Measurements from ENCODE around the gene GFPT1. TPM values are rescaled to one million over a fixed set of nuclear protein-coding genes. Genes with fewer than 3 reads are reported as not detected.
A peak's percentile ranks its signal among the peaks of the same experiment; 100 is the strongest.

GFPT1 gene
- total RNA-seq (2014; rRNA removed; shearing (Covaris generic)) (62.0 and 65.2 TPM in 2 replicates), polyA plus RNA-seq (2016; fragmentation: Nextera tagmentation; extraction: Ambion mirVana) (45.9 and 60.8 TPM in 2 replicates)
- long read RNA-seq, full-length matches to known transcripts, result 13 of 26 reads
- long read RNA-seq, partial matches to known transcripts, result 9 of 26 reads
- long read RNA-seq, other reads (novel, unspliced or antisense), result 4 of 26 reads

DNA sequence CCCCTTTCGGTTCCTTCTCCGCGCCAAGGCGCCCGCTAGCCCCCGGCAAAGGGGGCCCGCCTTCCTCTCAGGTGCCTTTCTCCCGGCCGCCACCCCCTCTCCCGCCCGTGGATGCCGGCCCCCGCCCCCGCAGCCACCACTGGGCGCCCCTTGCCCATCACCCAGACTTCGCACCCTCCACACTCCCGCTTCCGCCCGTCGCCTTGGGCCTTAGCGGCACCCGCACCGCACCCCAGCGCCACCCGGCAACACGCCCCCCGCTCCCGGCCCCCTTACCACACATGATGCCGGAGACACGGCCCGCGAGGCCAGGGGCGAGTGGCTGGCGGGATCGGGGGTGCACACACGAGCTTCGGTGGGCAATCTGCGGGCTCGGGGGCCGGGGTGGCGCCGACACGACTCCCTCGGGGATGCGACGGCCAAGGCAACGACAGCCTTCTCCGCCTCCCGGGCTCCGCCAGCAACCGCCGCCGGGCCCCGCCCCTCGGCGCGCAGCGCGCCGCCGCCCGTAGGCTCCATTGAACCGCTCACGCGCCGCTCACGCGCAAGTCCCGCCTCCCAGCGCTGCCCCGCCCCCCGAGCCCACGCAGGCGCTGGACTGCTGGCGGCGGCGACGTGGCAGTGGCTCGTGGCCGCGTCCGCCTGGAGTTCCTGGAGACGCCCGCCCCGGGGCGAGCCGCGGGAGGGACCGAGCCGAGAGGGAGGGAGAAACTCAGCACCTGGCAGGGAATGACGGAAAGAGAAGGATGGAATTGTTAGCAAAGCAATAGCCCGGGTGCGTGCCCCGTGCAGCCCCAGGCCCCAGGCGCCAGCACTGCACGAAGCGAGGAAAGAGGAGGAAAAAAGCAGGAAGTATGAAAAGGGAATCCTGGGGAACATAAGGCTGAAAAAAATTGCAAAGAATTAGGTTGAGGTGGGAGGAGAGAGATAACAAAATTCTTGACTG lies at the start of gene GFPT1:
GFPT1 (minus strand) TSS at position 439 of the 946 bp plus-strand sequence; CDS start at position 283, 156 bp downstream.
- Mint-ChIP-seq H3K27me3 (ENCODE audit: insufficient read depth, low read depth, poor library complexity) (no peaks in the 10 kb centered on the region), H3K27ac (peak within 1 kb of the TSS; percentile 87), H3K4me3 (peak within 1 kb of the TSS; percentile 93), H3K9me3 (no peaks in the 10 kb centered on the region), H3K36me3 (ENCODE audit: low read depth) (no peaks in the 10 kb centered on the region; the same call in 2 of the 3 replicates), H3K4me1 (peaks cover 26% of the 10 kb centered on the region)
- H3K9me2 ChIP-seq (ENCODE audit: insufficient read depth), result no peaks in the 10 kb centered on the region
- peaks cover 46% of the 10 kb centered on the region for H3K79me2 ChIP-seq (replicated peaks; ENCODE audit: insufficient read depth)
- H3K4me3 ChIP-seq, result peak within 1 kb of the TSS; percentile 85
- peak within 1 kb of the TSS; percentile 92 for H3K4me2 ChIP-seq
- no peaks in the 10 kb centered on the region for H3K27me3 ChIP-seq (ENCODE audit: insufficient read depth)
- DNase-seq (ENCODE audit: low spot score) (peak; percentile 89), ATAC-seq (peak; percentile 94)
- peak within 1 kb of the TSS; percentile 97 for H2AFZ ChIP-seq
- no peaks in the 10 kb centered on the region for H3K36me3 ChIP-seq (ENCODE audit: insufficient read depth)
- peaks cover 11% of the 10 kb centered on the region for H4K20me1 ChIP-seq (replicated peaks; ENCODE audit: insufficient read depth)
- peak within 1 kb of the TSS; percentile 75 for H3K27ac ChIP-seq (ENCODE audit: low read depth)
- peaks cover 22% of the 10 kb centered on the region for H3K4me1 ChIP-seq (ENCODE audit: insufficient read depth)
- H3F3A ChIP-seq (replicated peaks; ENCODE audit: low read depth), result no peaks in the 10 kb centered on the region; the same call in 1 of the 2 replicates
- TF ChIP-seq POLR2AphosphoS5 (IDR thresholded peaks at IDR 0.05; ENCODE audit: low read depth) (peak; percentile 90), ZNF331 (CRISPR knock-in tag; IDR thresholded peaks at IDR 0.05; ENCODE audit: low read depth) (no peak), EZH2 (IDR thresholded peaks at IDR 0.05; ENCODE audit: low read depth, unreplicated experiment) (no peak), CREB1 (CRISPR knock-in tag; IDR thresholded peaks at IDR 0.05; ENCODE audit: low read depth) (peak; percentile 10; the same call in 1 of the 2 replicates), EZH2phosphoT487 (IDR thresholded peaks at IDR 0.05; ENCODE audit: unreplicated experiment) (no peak), STAT1 (IDR thresholded peaks at IDR 0.05; ENCODE audit: unreplicated experiment) (no peak), ZNF114 (CRISPR knock-in tag; IDR thresholded peaks at IDR 0.05) (no peak), NANOG (IDR thresholded peaks at IDR 0.05; ENCODE audit: borderline replicate concordance) (no peak)
- TF ChIP-seq, protein P1, sequence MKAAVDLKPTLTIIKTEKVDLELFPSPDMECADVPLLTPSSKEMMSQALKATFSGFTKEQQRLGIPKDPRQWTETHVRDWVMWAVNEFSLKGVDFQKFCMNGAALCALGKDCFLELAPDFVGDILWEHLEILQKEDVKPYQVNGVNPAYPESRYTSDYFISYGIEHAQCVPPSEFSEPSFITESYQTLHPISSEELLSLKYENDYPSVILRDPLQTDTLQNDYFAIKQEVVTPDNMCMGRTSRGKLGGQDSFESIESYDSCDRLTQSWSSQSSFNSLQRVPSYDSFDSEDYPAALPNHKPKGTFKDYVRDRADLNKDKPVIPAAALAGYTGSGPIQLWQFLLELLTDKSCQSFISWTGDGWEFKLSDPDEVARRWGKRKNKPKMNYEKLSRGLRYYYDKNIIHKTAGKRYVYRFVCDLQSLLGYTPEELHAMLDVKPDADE (IDR thresholded peaks at IDR 0.05), result peak; percentile 53; the same call in 1 of the 2 replicates
- TF ChIP-seq, protein P2, sequence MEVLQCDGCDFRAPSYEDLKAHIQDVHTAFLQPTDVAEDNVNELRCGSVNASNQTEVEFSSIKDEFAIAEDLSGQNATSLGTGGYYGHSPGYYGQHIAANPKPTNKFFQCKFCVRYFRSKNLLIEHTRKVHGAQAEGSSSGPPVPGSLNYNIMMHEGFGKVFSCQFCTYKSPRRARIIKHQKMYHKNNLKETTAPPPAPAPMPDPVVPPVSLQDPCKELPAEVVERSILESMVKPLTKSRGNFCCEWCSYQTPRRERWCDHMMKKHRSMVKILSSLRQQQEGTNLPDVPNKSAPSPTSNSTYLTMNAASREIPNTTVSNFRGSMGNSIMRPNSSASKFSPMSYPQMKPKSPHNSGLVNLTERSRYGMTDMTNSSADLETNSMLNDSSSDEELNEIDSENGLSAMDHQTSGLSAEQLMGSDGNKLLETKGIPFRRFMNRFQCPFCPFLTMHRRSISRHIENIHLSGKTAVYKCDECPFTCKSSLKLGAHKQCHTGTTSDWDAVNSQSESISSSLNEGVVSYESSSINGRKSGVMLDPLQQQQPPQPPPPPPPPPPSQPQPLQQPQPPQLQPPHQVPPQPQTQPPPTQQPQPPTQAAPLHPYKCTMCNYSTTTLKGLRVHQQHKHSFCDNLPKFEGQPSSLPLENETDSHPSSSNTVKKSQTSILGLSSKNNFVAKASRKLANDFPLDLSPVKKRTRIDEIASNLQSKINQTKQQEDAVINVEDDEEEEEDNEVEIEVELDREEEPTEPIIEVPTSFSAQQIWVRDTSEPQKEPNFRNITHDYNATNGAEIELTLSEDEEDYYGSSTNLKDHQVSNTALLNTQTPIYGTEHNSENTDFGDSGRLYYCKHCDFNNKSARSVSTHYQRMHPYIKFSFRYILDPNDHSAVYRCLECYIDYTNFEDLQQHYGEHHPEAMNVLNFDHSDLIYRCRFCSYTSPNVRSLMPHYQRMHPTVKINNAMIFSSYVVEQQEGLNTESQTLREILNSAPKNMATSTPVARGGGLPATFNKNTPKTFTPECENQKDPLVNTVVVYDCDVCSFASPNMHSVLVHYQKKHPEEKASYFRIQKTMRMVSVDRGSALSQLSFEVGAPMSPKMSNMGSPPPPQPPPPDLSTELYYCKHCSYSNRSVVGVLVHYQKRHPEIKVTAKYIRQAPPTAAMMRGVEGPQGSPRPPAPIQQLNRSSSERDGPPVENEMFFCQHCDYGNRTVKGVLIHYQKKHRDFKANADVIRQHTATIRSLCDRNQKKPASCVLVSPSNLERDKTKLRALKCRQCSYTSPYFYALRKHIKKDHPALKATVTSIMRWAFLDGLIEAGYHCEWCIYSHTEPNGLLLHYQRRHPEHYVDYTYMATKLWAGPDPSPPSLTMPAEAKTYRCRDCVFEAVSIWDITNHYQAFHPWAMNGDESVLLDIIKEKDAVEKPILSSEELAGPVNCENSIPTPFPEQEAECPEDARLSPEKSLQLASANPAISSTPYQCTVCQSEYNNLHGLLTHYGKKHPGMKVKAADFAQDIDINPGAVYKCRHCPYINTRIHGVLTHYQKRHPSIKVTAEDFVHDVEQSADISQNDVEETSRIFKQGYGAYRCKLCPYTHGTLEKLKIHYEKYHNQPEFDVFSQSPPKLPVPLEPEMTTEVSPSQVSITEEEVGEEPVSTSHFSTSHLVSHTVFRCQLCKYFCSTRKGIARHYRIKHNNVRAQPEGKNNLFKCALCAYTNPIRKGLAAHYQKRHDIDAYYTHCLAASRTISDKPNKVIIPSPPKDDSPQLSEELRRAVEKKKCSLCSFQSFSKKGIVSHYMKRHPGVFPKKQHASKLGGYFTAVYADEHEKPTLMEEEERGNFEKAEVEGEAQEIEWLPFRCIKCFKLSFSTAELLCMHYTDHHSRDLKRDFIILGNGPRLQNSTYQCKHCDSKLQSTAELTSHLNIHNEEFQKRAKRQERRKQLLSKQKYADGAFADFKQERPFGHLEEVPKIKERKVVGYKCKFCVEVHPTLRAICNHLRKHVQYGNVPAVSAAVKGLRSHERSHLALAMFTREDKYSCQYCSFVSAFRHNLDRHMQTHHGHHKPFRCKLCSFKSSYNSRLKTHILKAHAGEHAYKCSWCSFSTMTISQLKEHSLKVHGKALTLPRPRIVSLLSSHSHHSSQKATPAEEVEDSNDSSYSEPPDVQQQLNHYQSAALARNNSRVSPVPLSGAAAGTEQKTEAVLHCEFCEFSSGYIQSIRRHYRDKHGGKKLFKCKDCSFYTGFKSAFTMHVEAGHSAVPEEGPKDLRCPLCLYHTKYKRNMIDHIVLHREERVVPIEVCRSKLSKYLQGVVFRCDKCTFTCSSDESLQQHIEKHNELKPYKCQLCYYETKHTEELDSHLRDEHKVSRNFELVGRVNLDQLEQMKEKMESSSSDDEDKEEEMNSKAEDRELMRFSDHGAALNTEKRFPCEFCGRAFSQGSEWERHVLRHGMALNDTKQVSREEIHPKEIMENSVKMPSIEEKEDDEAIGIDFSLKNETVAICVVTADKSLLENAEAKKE (CRISPR knock-in tag; IDR thresholded peaks at IDR 0.05), result no peak
- TF ChIP-seq, protein P3, sequence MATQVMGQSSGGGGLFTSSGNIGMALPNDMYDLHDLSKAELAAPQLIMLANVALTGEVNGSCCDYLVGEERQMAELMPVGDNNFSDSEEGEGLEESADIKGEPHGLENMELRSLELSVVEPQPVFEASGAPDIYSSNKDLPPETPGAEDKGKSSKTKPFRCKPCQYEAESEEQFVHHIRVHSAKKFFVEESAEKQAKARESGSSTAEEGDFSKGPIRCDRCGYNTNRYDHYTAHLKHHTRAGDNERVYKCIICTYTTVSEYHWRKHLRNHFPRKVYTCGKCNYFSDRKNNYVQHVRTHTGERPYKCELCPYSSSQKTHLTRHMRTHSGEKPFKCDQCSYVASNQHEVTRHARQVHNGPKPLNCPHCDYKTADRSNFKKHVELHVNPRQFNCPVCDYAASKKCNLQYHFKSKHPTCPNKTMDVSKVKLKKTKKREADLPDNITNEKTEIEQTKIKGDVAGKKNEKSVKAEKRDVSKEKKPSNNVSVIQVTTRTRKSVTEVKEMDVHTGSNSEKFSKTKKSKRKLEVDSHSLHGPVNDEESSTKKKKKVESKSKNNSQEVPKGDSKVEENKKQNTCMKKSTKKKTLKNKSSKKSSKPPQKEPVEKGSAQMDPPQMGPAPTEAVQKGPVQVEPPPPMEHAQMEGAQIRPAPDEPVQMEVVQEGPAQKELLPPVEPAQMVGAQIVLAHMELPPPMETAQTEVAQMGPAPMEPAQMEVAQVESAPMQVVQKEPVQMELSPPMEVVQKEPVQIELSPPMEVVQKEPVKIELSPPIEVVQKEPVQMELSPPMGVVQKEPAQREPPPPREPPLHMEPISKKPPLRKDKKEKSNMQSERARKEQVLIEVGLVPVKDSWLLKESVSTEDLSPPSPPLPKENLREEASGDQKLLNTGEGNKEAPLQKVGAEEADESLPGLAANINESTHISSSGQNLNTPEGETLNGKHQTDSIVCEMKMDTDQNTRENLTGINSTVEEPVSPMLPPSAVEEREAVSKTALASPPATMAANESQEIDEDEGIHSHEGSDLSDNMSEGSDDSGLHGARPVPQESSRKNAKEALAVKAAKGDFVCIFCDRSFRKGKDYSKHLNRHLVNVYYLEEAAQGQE (IDR thresholded peaks at IDR 0.05; ENCODE audit: unreplicated experiment), result no peak
- TF ChIP-seq, protein P4, sequence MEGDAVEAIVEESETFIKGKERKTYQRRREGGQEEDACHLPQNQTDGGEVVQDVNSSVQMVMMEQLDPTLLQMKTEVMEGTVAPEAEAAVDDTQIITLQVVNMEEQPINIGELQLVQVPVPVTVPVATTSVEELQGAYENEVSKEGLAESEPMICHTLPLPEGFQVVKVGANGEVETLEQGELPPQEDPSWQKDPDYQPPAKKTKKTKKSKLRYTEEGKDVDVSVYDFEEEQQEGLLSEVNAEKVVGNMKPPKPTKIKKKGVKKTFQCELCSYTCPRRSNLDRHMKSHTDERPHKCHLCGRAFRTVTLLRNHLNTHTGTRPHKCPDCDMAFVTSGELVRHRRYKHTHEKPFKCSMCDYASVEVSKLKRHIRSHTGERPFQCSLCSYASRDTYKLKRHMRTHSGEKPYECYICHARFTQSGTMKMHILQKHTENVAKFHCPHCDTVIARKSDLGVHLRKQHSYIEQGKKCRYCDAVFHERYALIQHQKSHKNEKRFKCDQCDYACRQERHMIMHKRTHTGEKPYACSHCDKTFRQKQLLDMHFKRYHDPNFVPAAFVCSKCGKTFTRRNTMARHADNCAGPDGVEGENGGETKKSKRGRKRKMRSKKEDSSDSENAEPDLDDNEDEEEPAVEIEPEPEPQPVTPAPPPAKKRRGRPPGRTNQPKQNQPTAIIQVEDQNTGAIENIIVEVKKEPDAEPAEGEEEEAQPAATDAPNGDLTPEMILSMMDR (conservative IDR thresholded peaks at IDR 0.05; ENCODE audit: low read depth in 2 of 2), result no peak

Measured in GM23338 (cell line).